ENCODE data around the gene YEATS2.

DNA sequence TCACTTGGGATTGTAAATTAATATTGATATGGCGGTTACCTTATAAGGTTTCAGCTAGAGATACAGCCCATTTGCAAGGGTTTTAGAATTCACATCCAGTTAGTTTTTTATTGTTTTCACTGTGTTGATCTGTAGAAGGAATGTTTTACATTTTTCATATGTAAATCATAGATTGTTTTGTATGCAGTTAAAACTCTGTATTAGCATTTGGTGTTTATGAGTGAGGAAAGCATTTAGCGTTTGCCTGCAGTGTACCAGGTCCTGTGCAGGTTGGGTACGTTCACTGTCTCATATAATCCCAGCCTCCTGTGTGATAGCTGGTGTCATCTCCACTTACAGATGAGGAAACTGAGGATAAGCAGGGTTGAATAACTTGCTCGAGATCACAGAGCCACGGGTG is 104.0 kb downstream of the YEATS2 start:
- TF ChIP-seq, protein P1, sequence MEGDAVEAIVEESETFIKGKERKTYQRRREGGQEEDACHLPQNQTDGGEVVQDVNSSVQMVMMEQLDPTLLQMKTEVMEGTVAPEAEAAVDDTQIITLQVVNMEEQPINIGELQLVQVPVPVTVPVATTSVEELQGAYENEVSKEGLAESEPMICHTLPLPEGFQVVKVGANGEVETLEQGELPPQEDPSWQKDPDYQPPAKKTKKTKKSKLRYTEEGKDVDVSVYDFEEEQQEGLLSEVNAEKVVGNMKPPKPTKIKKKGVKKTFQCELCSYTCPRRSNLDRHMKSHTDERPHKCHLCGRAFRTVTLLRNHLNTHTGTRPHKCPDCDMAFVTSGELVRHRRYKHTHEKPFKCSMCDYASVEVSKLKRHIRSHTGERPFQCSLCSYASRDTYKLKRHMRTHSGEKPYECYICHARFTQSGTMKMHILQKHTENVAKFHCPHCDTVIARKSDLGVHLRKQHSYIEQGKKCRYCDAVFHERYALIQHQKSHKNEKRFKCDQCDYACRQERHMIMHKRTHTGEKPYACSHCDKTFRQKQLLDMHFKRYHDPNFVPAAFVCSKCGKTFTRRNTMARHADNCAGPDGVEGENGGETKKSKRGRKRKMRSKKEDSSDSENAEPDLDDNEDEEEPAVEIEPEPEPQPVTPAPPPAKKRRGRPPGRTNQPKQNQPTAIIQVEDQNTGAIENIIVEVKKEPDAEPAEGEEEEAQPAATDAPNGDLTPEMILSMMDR (IDR thresholded peaks at IDR 0.05 in 4 of 5, conservative IDR thresholded peaks at IDR 0.05 in 1 of 5) = no peak
- no peak for TF ChIP-seq POLR2A (IDR thresholded peaks at IDR 0.05)
